HEK293 (cell line): ENCODE results near the gene KIAA1755.

Source experiments
- CTCF ChIA-PET: fragments of 350-600 bp; formaldehyde crosslinking; extraction: SDS; loops from one replicate; lab custom pipeline; 2021; ENCODE audit warnings: antibody characterized with exemption; lab: Yijun Ruan, JAX
- POLR2A ChIA-PET: fragments of 300-600 bp; formaldehyde crosslinking; extraction: SDS; loops from one replicate; lab custom pipeline; 2020; ENCODE audit warnings: antibody characterized with exemption, inconsistent platforms; lab: Yijun Ruan, JAX
- H3K27ac ChIP-seq: fragments of 200-500 bp; sonication (Bioruptor generic); 2 replicates; pipeline ENCODE4 v1.5.1; 2014; ENCODE audit warnings: low read depth, low read length, control low read depth, inconsistent platforms; ENCODE audit errors: extremely low read depth
- H3K36me3 ChIP-seq, 2 experiments: fragments of 200-500 bp in 1 of 2; sonication (Bioruptor generic) in 1 of 2; 1 replicate in 1 of 2; 2 replicates in 1 of 2; pipeline ENCODE4 v1.5.1; 2014 to 2017; ENCODE audit warnings: inconsistent platforms in 2 of 2, low read length in 2 of 2; ENCODE audit not compliant: control insufficient read depth in 2 of 2, insufficient read depth in 1 of 2
- H3K4me1 ChIP-seq: fragments of 200-500 bp; sonication (Bioruptor generic); 2 replicates; pipeline ENCODE4 v1.5.1; 2014; ENCODE audit warnings: mild to moderate bottlenecking, low read length, inconsistent platforms; ENCODE audit not compliant: control insufficient read depth, insufficient read depth
- H3K4me3 ChIP-seq: 2 replicates; pipeline ENCODE4 v1.5.1; 2011; ENCODE audit warnings: low read depth, mild to moderate bottlenecking, control low read depth, low read length, moderate library complexity
- H3K9me3 ChIP-seq: fragments of 200-500 bp; sonication (Bioruptor generic); 2 replicates; pipeline ENCODE4 v1.5.1; 2014; ENCODE audit warnings: low read depth, low read length, inconsistent platforms; ENCODE audit not compliant: control insufficient read depth, insufficient read depth
- BCL11B ChIP-seq: fragments of 450-650 bp; formaldehyde crosslinking; IDR thresholded peaks from 2 replicates; pipeline ENCODE4 v1.5.1; 2016; ENCODE audit warnings: low read depth, missing biosample characterization, missing genetic modification characterization
- OSR2 ChIP-seq: fragments of 450-650 bp; formaldehyde crosslinking; IDR thresholded peaks from 2 replicates; pipeline ENCODE4 v1.5.1; 2016; ENCODE audit warnings: missing biosample characterization, missing genetic modification characterization
- PRDM6 ChIP-seq: fragments of 450-650 bp; formaldehyde crosslinking; IDR thresholded peaks from 2 replicates; pipeline ENCODE4 v1.5.1; 2017; ENCODE audit warnings: missing biosample characterization, missing genetic modification characterization
- TSHZ1 ChIP-seq: fragments of 450-650 bp; formaldehyde crosslinking; IDR thresholded peaks from 2 replicates; pipeline ENCODE4 v1.5.1; 2016; ENCODE audit warnings: missing biosample characterization, missing genetic modification characterization, borderline replicate concordance
- WT1 ChIP-seq: fragments of 450-650 bp; formaldehyde crosslinking; IDR thresholded peaks from 2 replicates; pipeline ENCODE4 v1.5.1; 2016; ENCODE audit warnings: missing biosample characterization, missing genetic modification characterization
- ZBTB17 ChIP-seq: fragments of 450-650 bp; formaldehyde crosslinking; IDR thresholded peaks from 2 replicates; pipeline ENCODE4 v1.5.1; 2016; ENCODE audit warnings: missing biosample characterization, missing genetic modification characterization
- ZBTB20 ChIP-seq: fragments of 450-650 bp; formaldehyde crosslinking; IDR thresholded peaks from 2 replicates; pipeline ENCODE4 v1.5.1; 2016; ENCODE audit warnings: missing biosample characterization, missing genetic modification characterization
- ZBTB48 ChIP-seq: fragments of 450-650 bp; formaldehyde crosslinking; IDR thresholded peaks from 2 replicates; pipeline ENCODE4 v1.5.1; 2016; ENCODE audit warnings: missing biosample characterization, missing genetic modification characterization
- ZFHX2 ChIP-seq: fragments of 450-650 bp; formaldehyde crosslinking; conservative IDR thresholded peaks from 2 replicates; pipeline ENCODE4 v1.5.1; 2016; ENCODE audit warnings: missing biosample characterization, missing genetic modification characterization
- ZNF175 ChIP-seq: fragments of 450-650 bp; formaldehyde crosslinking; IDR thresholded peaks from 2 replicates; pipeline ENCODE4 v1.5.1; 2016; ENCODE audit warnings: missing biosample characterization, missing genetic modification characterization
- ZNF239 ChIP-seq: fragments of 450-650 bp; formaldehyde crosslinking; IDR thresholded peaks from 2 replicates; pipeline ENCODE4 v1.5.1; 2016; ENCODE audit warnings: missing biosample characterization, missing genetic modification characterization
- ZNF266 ChIP-seq: fragments of 450-650 bp; formaldehyde crosslinking; IDR thresholded peaks from 2 replicates; pipeline ENCODE4 v1.5.1; 2016; ENCODE audit warnings: missing biosample characterization, missing genetic modification characterization, low read depth
- ZNF302 ChIP-seq: fragments of 450-650 bp; formaldehyde crosslinking; IDR thresholded peaks from 2 replicates; pipeline ENCODE4 v1.5.1; 2016; ENCODE audit warnings: missing biosample characterization, missing genetic modification characterization, low read depth
- ZNF354C ChIP-seq: fragments of 450-650 bp; formaldehyde crosslinking; IDR thresholded peaks from 2 replicates; pipeline ENCODE4 v1.5.1; 2016; ENCODE audit warnings: missing biosample characterization, missing genetic modification characterization, low read depth, borderline replicate concordance
- ZNF398 ChIP-seq: fragments of 450-650 bp; formaldehyde crosslinking; IDR thresholded peaks from 2 replicates; pipeline ENCODE4 v1.5.1; 2017; ENCODE audit warnings: missing biosample characterization, missing genetic modification characterization
- ZNF747 ChIP-seq: fragments of 450-650 bp; formaldehyde crosslinking; IDR thresholded peaks from 2 replicates; pipeline ENCODE4 v1.5.1; 2016; ENCODE audit warnings: missing biosample characterization, missing genetic modification characterization
- ZNF768 ChIP-seq: fragments of 450-650 bp; formaldehyde crosslinking; IDR thresholded peaks from 2 replicates; pipeline ENCODE4 v1.5.1; 2018; ENCODE audit warnings: missing biosample characterization, mild to moderate bottlenecking, missing genetic modification characterization
- TF ChIP-seq, protein P1 (sequence below): fragments of 450-650 bp; formaldehyde crosslinking; IDR thresholded peaks from 2 replicates; pipeline ENCODE4 v1.5.1; 2016; ENCODE audit warnings: missing biosample characterization, missing genetic modification characterization
- TF ChIP-seq, protein P2 (sequence below): fragments of 450-650 bp; formaldehyde crosslinking; IDR thresholded peaks from 2 replicates; pipeline ENCODE4 v1.5.1; 2016; ENCODE audit warnings: missing biosample characterization, missing genetic modification characterization

Gene KIAA1755

GRCh38 chr20:38245753-38246152, 14.8 kb downstream of the KIAA1755 start:
- H3K4me3 ChIP-seq: no peak overlapping the region
- CTCF ChIA-PET: interaction anchor here (0.5 to 0.7 kb wide), 2 partner anchors 23 to 234 kb away, joined by 3 read pairs; no protein-coding TSS in a partner anchor
- no peaks in the 10 kb centered on the region for H3K36me3 ChIP-seq
- TF ChIP-seq, protein P1, sequence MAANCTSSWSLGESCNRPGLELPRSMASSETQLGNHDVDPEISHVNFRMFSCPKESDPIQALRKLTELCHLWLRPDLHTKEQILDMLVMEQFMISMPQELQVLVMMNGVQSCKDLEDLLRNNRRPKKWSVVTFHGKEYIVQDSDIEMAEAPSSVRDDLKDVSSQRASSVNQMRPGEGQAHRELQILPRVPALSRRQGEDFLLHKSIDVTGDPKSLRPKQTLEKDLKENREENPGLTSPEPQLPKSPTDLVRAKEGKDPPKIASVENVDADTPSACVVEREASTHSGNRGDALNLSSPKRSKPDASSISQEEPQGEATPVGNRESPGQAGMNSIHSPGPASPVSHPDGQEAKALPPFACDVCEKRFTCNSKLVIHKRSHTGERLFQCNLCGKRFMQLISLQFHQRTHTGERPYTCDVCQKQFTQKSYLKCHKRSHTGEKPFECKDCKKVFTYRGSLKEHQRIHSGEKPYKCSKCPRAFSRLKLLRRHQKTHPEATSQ (tag by site-specific recombination): no peak
- TF ChIP-seq ZNF239 (tag by site-specific recombination) (no peak), ZBTB17 (tag by site-specific recombination) (no peak), PRDM6 (tag by site-specific recombination) (no peak), ZNF768 (tag by site-specific recombination) (no peak), BCL11B (tag by site-specific recombination) (no peak), WT1 (tag by site-specific recombination) (no peak), OSR2 (tag by site-specific recombination) (no peak), ZBTB20 (tag by site-specific recombination) (no peak), ZNF398 (tag by site-specific recombination) (no peak), TSHZ1 (tag by site-specific recombination) (no peak), ZFHX2 (tag by site-specific recombination) (no peak), ZNF175 (tag by site-specific recombination) (no peak), ZBTB48 (no peak), ZNF266 (tag by site-specific recombination) (no peak)
- TF ChIP-seq, protein P2, sequence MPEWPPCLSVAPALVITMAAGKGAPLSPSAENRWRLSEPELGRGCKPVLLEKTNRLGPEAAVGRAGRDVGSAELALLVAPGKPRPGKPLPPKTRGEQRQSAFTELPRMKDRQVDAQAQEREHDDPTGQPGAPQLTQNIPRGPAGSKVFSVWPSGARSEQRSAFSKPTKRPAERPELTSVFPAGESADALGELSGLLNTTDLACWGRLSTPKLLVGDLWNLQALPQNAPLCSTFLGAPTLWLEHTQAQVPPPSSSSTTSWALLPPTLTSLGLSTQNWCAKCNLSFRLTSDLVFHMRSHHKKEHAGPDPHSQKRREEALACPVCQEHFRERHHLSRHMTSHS (tag by site-specific recombination): no peak
- TF ChIP-seq, all 188 proteins: peak for 0
- Histone ChIP-seq H3K4me1 (no peaks in the 10 kb centered on the region), H3K9me3 (no peaks in the 10 kb centered on the region), H3K27ac (no peak overlapping the region)
- POLR2A ChIA-PET: no interaction called here

DNA sequence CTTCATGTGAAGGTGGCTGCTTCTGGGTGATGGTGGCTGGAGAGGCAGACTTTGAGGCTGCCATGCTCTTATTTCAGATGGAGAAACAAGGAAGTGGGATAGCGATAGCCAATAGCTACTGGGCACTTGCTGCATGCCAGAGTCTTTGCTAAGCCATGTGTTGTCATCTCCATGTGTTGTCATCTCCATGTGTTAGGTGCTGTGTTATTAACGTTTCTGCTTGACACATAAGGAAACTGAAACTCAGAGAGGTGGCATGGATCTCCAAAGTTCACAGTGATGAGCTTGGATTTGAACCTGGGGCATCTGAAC, 16.9 kb downstream of the KIAA1755 start:
- POLR2A ChIA-PET: interaction anchor here (0.6 kb wide), 1 partner anchor 75 kb away, joined by 4 read pairs; no protein-coding TSS in a partner anchor
- CTCF ChIA-PET: interaction anchor here (0.8 to 3.3 kb wide), 7 partner anchors 11 to 207 kb away, joined by 4 to 30 read pairs (median 6); no protein-coding TSS in a partner anchor
- Histone ChIP-seq H3K27ac (no peak overlapping the region), H3K4me1 (no peaks in the 10 kb centered on the region), H3K4me3 (no peak overlapping the region), H3K9me3 (no peaks in the 10 kb centered on the region), H3K36me3 (no peaks in the 10 kb centered on the region)
- TF ChIP-seq ZNF747 (tag by site-specific recombination) (no peak), ZNF302 (tag by site-specific recombination) (no peak), ZNF354C (tag by site-specific recombination) (no peak)
